Neural cell (in vitro differentiated cells): ENCODE data around the gene CCL2. TPM values are rescaled to one million over a fixed set of nuclear protein-coding genes. Genes with fewer than 3 reads are reported as not detected.
"Not testable (repeated sequence)": the region's sequence is repeated elsewhere in the genome, so short reads cannot be mapped to it uniquely, and the experiment has no call there.

Experiments
- H2AFZ ChIP-seq: fragments of 200-600, 300-800 bp; sonication (generic), shearing (Covaris generic); 2 replicates; pipeline ENCODE4 v1.6.0; 2014; ENCODE audit warnings: low read depth, mild to moderate bottlenecking, antibody characterized with exemption, low read length, moderate library complexity
- H3F3A ChIP-seq: fragments of 200-600 bp; shearing (Covaris generic); 2 replicates; pipeline ENCODE4 v1.6.1; 2016; ENCODE audit warnings: mild to moderate bottlenecking, moderate library complexity, mixed read lengths, antibody characterized with exemption, low read length; ENCODE audit not compliant: insufficient read depth, poor library complexity, severe bottlenecking
- H3K27ac ChIP-seq: fragments of 200-600, 300-800 bp; sonication (generic), shearing (Covaris generic); 2 replicates; pipeline ENCODE4 v1.5.1; 2014; ENCODE audit warnings: mild to moderate bottlenecking, low read length, moderate library complexity
- H3K27me3 ChIP-seq: fragments of 300-800, 200-600 bp; sonication (generic), shearing (Covaris generic); 2 replicates; pipeline ENCODE4 v1.6.0; 2014; ENCODE audit warnings: mild to moderate bottlenecking, low read depth, low read length, moderate library complexity; ENCODE audit not compliant: insufficient read depth
- H3K36me3 ChIP-seq: fragments of 300-800, 200-600 bp; sonication (generic), shearing (Covaris generic); 2 replicates; pipeline ENCODE4 v1.5.1; 2014; ENCODE audit warnings: mild to moderate bottlenecking, antibody characterized with exemption, low read length, moderate library complexity; ENCODE audit not compliant: insufficient read depth
- H3K4me2 ChIP-seq: fragments of 300-800, 200-600 bp; sonication (generic), shearing (Covaris generic); 2 replicates; pipeline ENCODE4 v1.6.0; 2014; ENCODE audit warnings: mild to moderate bottlenecking, low read length
- H3K4me3 ChIP-seq: fragments of 300-800, 200-600 bp; sonication (generic), shearing (Covaris generic); 2 replicates; pipeline ENCODE4 v1.5.1; 2014; ENCODE audit warnings: mild to moderate bottlenecking, low read length, moderate library complexity
- H3K79me2 ChIP-seq: fragments of 200-600 bp; shearing (Covaris generic); replicated peaks from 2 replicates; pipeline ENCODE4 v1.6.0; 2014; ENCODE audit warnings: mild to moderate bottlenecking, low read length, moderate library complexity; ENCODE audit not compliant: insufficient read depth
- H3K9ac ChIP-seq: fragments of 300-800, 200-600 bp; sonication (generic), shearing (Covaris generic); 2 replicates; pipeline ENCODE4 v1.6.1; 2016; ENCODE audit warnings: mild to moderate bottlenecking, low read length, mixed read lengths
- H3K9me2 ChIP-seq: fragments of 200-600 bp; shearing (Covaris generic); 2 replicates; pipeline ENCODE4 v1.6.1; 2016; ENCODE audit warnings: mild to moderate bottlenecking, low read length, mixed read lengths; ENCODE audit not compliant: insufficient read depth
- H3K9me3 ChIP-seq: fragments of 200-600, 300-800 bp; sonication (generic), shearing (Covaris generic); 2 replicates; pipeline ENCODE4 v1.6.1; 2016; ENCODE audit warnings: mild to moderate bottlenecking, mixed run types, low read length, moderate library complexity, mixed read lengths
- H4K20me1 ChIP-seq: fragments of 200-600 bp; shearing (Covaris generic); 2 replicates; pipeline ENCODE4 v1.6.1; 2016; ENCODE audit warnings: mild to moderate bottlenecking, mixed run types; ENCODE audit not compliant: insufficient read depth
- EP300 ChIP-seq: fragments of 450-650 bp; conservative IDR thresholded peaks from 2 replicates; pipeline ENCODE4 v1.6.1; 2014; ENCODE audit warnings: antibody characterized with exemption, mild to moderate bottlenecking, moderate library complexity; ENCODE audit not compliant: poor library complexity, severe bottlenecking
- EZH2 ChIP-seq: fragments of 200-600, 300-800 bp; shearing (Covaris generic), sonication (generic); IDR thresholded peaks from 2 replicates; pipeline ENCODE4 v1.6.1; 2014; ENCODE audit warnings: antibody characterized with exemption, low read length, borderline replicate concordance, mild to moderate bottlenecking; ENCODE audit not compliant: insufficient read depth, poor library complexity, severe bottlenecking
- MXI1 ChIP-seq: fragments of 450-650 bp; conservative IDR thresholded peaks from 2 replicates; pipeline ENCODE4 v1.6.1; 2014; ENCODE audit warnings: antibody characterized with exemption, mild to moderate bottlenecking; ENCODE audit not compliant: poor library complexity, severe bottlenecking
- POLR2AphosphoS5 ChIP-seq: IDR thresholded peaks from 2 replicates; pipeline ENCODE4 v1.6.1; 2012
- RAD21 ChIP-seq: fragments of 450-650 bp; conservative IDR thresholded peaks from 2 replicates; pipeline ENCODE4 v1.6.1; 2014; ENCODE audit warnings: antibody characterized with exemption, mild to moderate bottlenecking, moderate library complexity
- REST ChIP-seq: IDR thresholded peaks from 2 replicates; pipeline ENCODE4 v1.6.1; 2012; ENCODE audit warnings: borderline replicate concordance
- SMC3 ChIP-seq: fragments of 450-650 bp; conservative IDR thresholded peaks from 2 replicates; pipeline ENCODE4 v1.6.1; 2014; ENCODE audit warnings: antibody characterized with exemption, mild to moderate bottlenecking, moderate library complexity; ENCODE audit not compliant: poor library complexity
- TAF1 ChIP-seq: IDR thresholded peaks from 2 replicates; pipeline ENCODE4 v1.6.1; 2012; ENCODE audit warnings: low read depth
- polyA plus RNA-seq: library from polyadenylated mRNA; depleted of rRNA; stranded (reverse); fragments of >200 nt; gene quantifications from 2 replicates; pipeline ENCODE4 v1.2.3, GENCODE V29; 2014
- TF ChIP-seq, protein P1 (sequence below): fragments of 450-650 bp; IDR thresholded peaks from 2 replicates; pipeline ENCODE4 v1.5.1; 2014; ENCODE audit warnings: antibody characterized with exemption, mild to moderate bottlenecking, moderate library complexity; ENCODE audit not compliant: poor library complexity, severe bottlenecking

Gene CCL2
- polyA plus RNA-seq, 1 donor from 2014 or later, result 0.57 TPM

GRCh38 chr17:34226744-34227034 is 28.4 kb upstream of the CCL2 start:
- Histone ChIP-seq H3K27me3 (no peaks in the 10 kb centered on the region), H3K9me3 (no peaks in the 10 kb centered on the region), H3K9ac (no peak overlapping the region), H3K36me3 (no peaks in the 10 kb centered on the region), H3K9me2 (no peaks in the 10 kb centered on the region), H3K79me2 (no peaks in the 10 kb centered on the region), H3K4me3 (no peak overlapping the region), H3K27ac (no peak overlapping the region), H3K4me2 (no peak overlapping the region), H2AFZ (no peak overlapping the region), H3F3A (no peaks in the 10 kb centered on the region), H4K20me1 (no peaks in the 10 kb centered on the region)
- TF ChIP-seq, protein P1, sequence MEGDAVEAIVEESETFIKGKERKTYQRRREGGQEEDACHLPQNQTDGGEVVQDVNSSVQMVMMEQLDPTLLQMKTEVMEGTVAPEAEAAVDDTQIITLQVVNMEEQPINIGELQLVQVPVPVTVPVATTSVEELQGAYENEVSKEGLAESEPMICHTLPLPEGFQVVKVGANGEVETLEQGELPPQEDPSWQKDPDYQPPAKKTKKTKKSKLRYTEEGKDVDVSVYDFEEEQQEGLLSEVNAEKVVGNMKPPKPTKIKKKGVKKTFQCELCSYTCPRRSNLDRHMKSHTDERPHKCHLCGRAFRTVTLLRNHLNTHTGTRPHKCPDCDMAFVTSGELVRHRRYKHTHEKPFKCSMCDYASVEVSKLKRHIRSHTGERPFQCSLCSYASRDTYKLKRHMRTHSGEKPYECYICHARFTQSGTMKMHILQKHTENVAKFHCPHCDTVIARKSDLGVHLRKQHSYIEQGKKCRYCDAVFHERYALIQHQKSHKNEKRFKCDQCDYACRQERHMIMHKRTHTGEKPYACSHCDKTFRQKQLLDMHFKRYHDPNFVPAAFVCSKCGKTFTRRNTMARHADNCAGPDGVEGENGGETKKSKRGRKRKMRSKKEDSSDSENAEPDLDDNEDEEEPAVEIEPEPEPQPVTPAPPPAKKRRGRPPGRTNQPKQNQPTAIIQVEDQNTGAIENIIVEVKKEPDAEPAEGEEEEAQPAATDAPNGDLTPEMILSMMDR, result no peak
- TF ChIP-seq SMC3, result no peak
- no peak for TF ChIP-seq POLR2AphosphoS5
- no peak for TF ChIP-seq EZH2
- no peak for TF ChIP-seq TAF1
- TF ChIP-seq MXI1, result no peak
- no peak for TF ChIP-seq REST
- no peak for TF ChIP-seq RAD21
- no peak for TF ChIP-seq EP300

GRCh38 chr17:34227293-34227692 is 27.8 kb upstream of the CCL2 start:
- H3F3A ChIP-seq, H2AFZ ChIP-seq, H3K4me3 ChIP-seq, H3K79me2 ChIP-seq, H3K4me2 ChIP-seq, H3K36me3 ChIP-seq, H3K27ac ChIP-seq, H3K9ac ChIP-seq, H3K9me2 ChIP-seq, H4K20me1 ChIP-seq, H3K27me3 ChIP-seq, H3K9me3 ChIP-seq: not testable (repeated sequence)

- H3K9me3 ChIP-seq, result no peaks in the 10 kb centered on the region
- no peaks in the 10 kb centered on the region for H3K9me2 ChIP-seq
- no peak overlapping the region for H3K4me3 ChIP-seq
- no peak overlapping the region for H2AFZ ChIP-seq
- no peaks in the 10 kb centered on the region for H3K79me2 ChIP-seq
- H3K4me2 ChIP-seq, result no peak overlapping the region
- no peaks in the 10 kb centered on the region for H4K20me1 ChIP-seq
- no peak overlapping the region for H3K27ac ChIP-seq
- H3K36me3 ChIP-seq, result no peaks in the 10 kb centered on the region
- no peak for TF ChIP-seq EZH2
- no peak for TF ChIP-seq EP300
- TF ChIP-seq TAF1, result no peak
- no peak for TF ChIP-seq RAD21
- no peak for TF ChIP-seq MXI1
- TF ChIP-seq SMC3, result no peak
- TF ChIP-seq, protein P1, result no peak
- H3K27me3 ChIP-seq, result no peaks in the 10 kb centered on the region
- H3K9ac ChIP-seq, result no peak overlapping the region
- H3F3A ChIP-seq, result no peaks in the 10 kb centered on the region
These were observed 27.4 kb upstream of the CCL2 start for GRCh38 chr17:34227707-34228106.
